ENCODE measurements around the gene HECTD1.

GRCh38 chr14:31133133-31133532 is 74.5 kb downstream of the HECTD1 start:
- no peak for TF ChIP-seq CTCF (IDR thresholded peaks at IDR 0.05; ENCODE audit: low read depth, low read length)
- no peak for TF ChIP-seq MAX (IDR thresholded peaks at IDR 0.05; ENCODE audit: low read depth, low read length)
- no peak for TF ChIP-seq POLR2A (IDR thresholded peaks at IDR 0.05; ENCODE audit: extremely low read depth, insufficient read length)
- TF ChIP-seq MYC (IDR thresholded peaks at IDR 0.05; ENCODE audit: low read depth, low read length), result no peak

Data from NB4 (cell line).